Measurements from ENCODE around the gene TMEM147. TPM values are rescaled to one million over a fixed set of nuclear protein-coding genes. Genes with fewer than 3 reads are reported as not detected.

The TMEM147 gene
- total RNA-seq, 6 experiments from 2014 or later = 104 to 130 (median 115) TPM

DNA sequence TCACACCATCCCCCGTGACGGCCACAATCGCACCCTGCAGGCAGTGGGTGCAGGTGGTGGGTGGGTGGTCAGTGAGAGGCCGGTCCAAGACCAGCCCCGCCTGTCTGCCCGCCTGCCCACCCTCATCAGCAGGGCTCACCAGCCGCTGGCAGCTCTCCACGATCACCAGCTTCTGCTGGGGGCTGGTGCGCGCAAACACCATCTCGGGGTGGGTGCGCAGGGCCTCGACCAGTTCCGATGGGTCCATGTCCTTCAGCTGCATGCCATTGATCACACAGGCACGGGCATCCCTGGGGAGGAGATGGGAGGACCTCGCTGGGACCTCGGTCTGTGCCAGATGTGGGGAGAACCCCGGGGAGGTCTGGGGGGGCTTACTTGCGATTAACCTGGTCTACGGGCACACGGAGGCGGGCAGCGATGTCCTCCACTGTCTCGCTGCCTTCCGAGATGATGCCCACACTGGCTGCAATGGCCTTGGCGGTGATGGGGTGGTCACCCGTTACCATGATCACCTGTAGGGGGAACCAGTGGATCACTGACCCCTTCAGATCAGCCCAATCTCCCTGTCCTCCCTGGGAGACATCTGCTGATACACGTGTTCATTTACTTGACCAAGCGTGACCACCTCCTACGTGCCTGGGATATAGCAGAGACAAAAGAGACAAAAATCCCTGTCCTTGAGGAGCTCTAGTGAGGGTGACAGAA is 10.0 kb downstream of the TMEM147 start:
- Mint-ChIP-seq H3K4me3 (no peak overlapping the region), H3K4me1 (ENCODE audit: low read depth) (no peaks in the 10 kb centered on the region), H3K9me3 (no peaks in the 10 kb centered on the region), H3K27ac (no peak overlapping the region), H3K27me3 (ENCODE audit: insufficient read depth) (peaks cover 29% of the 10 kb centered on the region), H3K36me3 (ENCODE audit: low read depth) (no peaks in the 10 kb centered on the region)
- TF ChIP-seq, protein P1, sequence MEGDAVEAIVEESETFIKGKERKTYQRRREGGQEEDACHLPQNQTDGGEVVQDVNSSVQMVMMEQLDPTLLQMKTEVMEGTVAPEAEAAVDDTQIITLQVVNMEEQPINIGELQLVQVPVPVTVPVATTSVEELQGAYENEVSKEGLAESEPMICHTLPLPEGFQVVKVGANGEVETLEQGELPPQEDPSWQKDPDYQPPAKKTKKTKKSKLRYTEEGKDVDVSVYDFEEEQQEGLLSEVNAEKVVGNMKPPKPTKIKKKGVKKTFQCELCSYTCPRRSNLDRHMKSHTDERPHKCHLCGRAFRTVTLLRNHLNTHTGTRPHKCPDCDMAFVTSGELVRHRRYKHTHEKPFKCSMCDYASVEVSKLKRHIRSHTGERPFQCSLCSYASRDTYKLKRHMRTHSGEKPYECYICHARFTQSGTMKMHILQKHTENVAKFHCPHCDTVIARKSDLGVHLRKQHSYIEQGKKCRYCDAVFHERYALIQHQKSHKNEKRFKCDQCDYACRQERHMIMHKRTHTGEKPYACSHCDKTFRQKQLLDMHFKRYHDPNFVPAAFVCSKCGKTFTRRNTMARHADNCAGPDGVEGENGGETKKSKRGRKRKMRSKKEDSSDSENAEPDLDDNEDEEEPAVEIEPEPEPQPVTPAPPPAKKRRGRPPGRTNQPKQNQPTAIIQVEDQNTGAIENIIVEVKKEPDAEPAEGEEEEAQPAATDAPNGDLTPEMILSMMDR (IDR thresholded peaks at IDR 0.05) = peak; percentile 55
- no peak for DNase-seq

DNA sequence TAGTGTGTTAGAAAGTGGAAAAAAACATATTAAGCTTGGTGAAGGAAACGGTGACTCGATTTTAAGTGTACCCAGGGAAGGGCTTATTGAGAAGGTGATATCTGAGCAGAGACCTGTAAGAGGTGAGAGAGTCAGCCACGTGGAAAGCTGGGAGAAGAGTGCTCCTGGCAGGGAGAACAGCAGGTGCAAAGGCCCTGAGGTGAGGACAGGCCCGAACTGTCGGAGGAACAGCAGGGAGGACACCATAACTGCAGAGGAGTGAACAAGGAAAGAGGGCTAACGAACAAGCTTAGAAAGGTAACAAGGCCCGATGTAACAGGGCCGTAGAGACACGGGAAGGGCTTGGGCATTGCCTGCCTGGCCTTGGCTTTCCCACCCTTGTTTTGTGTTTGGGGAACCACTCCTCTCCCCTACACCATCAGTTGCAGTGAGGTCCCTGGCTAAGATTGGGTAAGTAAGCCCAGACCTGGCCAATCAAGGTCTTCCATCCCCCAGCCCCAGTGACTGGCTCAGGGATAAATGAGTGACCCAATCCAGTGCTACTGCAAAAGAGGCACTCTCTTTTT is 10.7 kb downstream of the TMEM147 start:
- TF ChIP-seq, protein P1 (IDR thresholded peaks at IDR 0.05) = no peak

DNA sequence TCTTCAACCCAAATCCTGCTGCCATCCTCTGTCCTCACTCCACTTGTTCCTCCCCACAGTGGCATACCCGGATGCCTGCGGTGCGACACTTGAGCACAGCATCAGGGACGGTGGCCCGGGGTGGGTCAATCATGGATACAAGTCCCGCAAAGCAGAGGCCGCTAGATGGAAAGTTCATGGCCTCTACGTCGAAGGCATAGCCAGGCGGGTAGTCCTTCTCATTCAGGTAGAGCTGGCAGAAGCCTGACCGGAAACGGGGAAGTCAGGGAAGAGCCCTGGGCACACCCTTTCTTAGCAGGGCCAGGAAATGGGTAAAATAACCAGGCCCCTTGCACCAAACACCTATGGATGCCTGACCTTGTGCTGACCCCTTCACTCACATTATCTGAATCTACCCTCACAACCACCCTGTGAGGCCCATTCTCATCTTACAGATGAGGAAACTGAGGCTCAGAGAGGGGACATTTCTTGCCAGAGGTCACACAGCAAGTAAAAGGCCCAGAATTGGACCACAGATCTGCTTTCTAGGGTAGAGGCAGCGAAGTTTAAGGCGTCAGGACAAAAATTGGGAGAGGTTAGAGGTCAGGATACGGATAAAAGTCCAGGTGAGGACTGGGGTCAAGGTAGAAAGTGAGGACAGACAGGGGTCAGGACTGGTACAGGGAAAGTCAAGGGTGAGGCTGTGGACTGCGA is 11.6 kb downstream of the TMEM147 start:
- DNase-seq = no peak
- Mint-ChIP-seq H3K9me3 (no peaks in the 10 kb centered on the region), H3K4me3 (no peak overlapping the region), H3K4me1 (ENCODE audit: low read depth) (no peaks in the 10 kb centered on the region), H3K27ac (no peak overlapping the region), H3K27me3 (ENCODE audit: insufficient read depth) (peaks cover 40% of the 10 kb centered on the region), H3K36me3 (ENCODE audit: low read depth) (no peaks in the 10 kb centered on the region)
- TF ChIP-seq, protein P1 (IDR thresholded peaks at IDR 0.05) = no peak

More for the DNA sequence above, 10.7 kb downstream of the TMEM147 start:
- no peak for DNase-seq
- no peaks in the 10 kb centered on the region for H3K9me3 Mint-ChIP-seq
- H3K27ac Mint-ChIP-seq = no peak overlapping the region
- H3K36me3 Mint-ChIP-seq (ENCODE audit: low read depth) = no peaks in the 10 kb centered on the region
- H3K4me3 Mint-ChIP-seq = no peak overlapping the region
- peaks cover 35% of the 10 kb centered on the region for H3K27me3 Mint-ChIP-seq (ENCODE audit: insufficient read depth)
- no peaks in the 10 kb centered on the region for H3K4me1 Mint-ChIP-seq (ENCODE audit: low read depth)

DNA sequence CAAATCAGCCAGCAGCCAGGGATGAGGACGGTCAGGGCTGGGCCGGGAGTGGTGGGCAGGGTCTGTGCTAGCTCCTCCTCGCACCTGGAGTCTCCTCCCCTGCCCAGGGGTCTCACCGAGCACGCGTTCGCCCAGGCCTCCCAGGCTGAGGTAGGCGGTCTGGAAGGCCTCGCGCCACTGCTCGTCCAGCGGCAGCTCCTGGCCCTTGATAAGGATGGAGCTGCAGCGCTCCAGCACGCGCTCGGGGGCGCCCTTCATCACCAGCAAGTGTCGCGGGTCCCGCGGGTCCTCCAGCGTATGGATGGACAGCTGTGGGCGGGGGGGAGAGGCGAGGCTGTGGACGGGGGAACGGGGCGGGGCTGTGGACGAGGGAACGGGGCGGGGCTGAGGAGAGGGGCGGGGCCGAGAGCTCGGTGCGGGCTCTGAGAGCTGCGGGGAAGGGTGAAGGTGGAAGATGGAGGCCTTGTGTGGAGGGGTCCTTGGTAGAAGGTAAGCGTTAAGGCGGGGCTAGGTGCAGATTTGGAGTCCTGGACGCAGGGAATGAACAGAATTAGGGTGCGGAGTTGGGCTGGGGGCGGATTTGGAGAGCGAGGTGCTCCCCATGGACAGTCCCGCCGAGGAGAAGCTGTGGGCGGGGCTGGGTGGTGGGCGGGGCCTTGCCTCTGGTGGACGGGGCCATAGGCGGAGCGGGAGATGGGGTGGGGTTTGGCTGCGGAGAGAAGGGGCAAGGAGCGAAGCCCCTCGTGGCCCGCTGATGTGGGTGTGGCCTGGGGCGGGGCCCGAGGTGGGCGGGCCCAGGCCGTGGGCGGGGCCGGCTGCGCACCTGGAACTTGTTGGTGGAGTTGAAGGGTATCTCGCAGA is 12.3 kb downstream of the TMEM147 start:
- Mint-ChIP-seq H3K27ac (no peak overlapping the region), H3K4me1 (ENCODE audit: low read depth) (no peaks in the 10 kb centered on the region), H3K27me3 (ENCODE audit: insufficient read depth) (peaks cover 43% of the 10 kb centered on the region), H3K9me3 (no peaks in the 10 kb centered on the region), H3K4me3 (no peak overlapping the region; the same call in 1 of the 2 replicates), H3K36me3 (ENCODE audit: low read depth) (no peaks in the 10 kb centered on the region)
- no peak for DNase-seq
- TF ChIP-seq, protein P1 (IDR thresholded peaks at IDR 0.05) = no peak

Data from HFFc6 (cell line).